Naive B cell (primary cell): ENCODE results near the gene ETS1. TPM values are rescaled to one million over a fixed set of nuclear protein-coding genes. Genes with fewer than 3 reads are reported as not detected.

Source experiments
- ATAC-seq, 2 donors: fragments of 150-1000 bp; cut with Tn5 transposase; 2 replicates each; pipeline ENCODE4 v1.10.0; 2021; ENCODE audit warnings: low read depth in 2 of 2, mild to moderate bottlenecking in 2 of 2, moderate library complexity in 2 of 2
- DNase-seq: peaks from one replicate; pipeline ENCODE4 v3.0.0; 2022
- H3K27ac Mint-ChIP-seq, 6 donors: one replicate each; pipeline ENCODE4 v1.8.0; 2020 to 2022; ENCODE audit warnings: mild to moderate bottlenecking in 6 of 6, mixed read lengths in 6 of 6, moderate library complexity in 5 of 6, inconsistent platforms in 2 of 6
- H3K27me3 Mint-ChIP-seq, 3 donors: one replicate each; pipeline ENCODE4 v1.8.0; 2021 to 2022; ENCODE audit warnings: mixed read lengths in 3 of 3, mild to moderate bottlenecking in 1 of 3
- H3K36me3 Mint-ChIP-seq, 2 donors: one replicate each; pipeline ENCODE4 v1.8.0; 2020 to 2022; ENCODE audit warnings: mixed read lengths in 2 of 2, inconsistent platforms in 1 of 2, mild to moderate bottlenecking in 1 of 2
- H3K4me1 Mint-ChIP-seq, 3 donors: one replicate each; pipeline ENCODE4 v1.8.0; 2020 to 2022; ENCODE audit warnings: mixed read lengths in 3 of 3, inconsistent platforms in 1 of 3, mild to moderate bottlenecking in 1 of 3, moderate library complexity in 1 of 3
- H3K4me3 Mint-ChIP-seq, 8 donors: one replicate each; pipeline ENCODE4 v1.8.0; 2020 to 2022; ENCODE audit warnings: mild to moderate bottlenecking in 8 of 8, mixed read lengths in 8 of 8, moderate library complexity in 8 of 8, inconsistent platforms in 2 of 8
- H3K9me3 Mint-ChIP-seq, 7 donors: one replicate each; pipeline ENCODE4 v1.8.0; 2020 to 2022; ENCODE audit warnings: mixed read lengths in 7 of 7, mild to moderate bottlenecking in 5 of 7, inconsistent platforms in 2 of 7, moderate library complexity in 1 of 7
- polyA plus RNA-seq, 6 donors: library from polyadenylated mRNA; unstranded; fragments of 300-500 nt; fragmentation: Illumina TruSeq; gene quantifications; one replicate each; pipeline ENCODE4 v1.2.3, GENCODE V29; 2021; ENCODE audit warnings: low read depth in 6 of 6

Gene ETS1
- polyA plus RNA-seq, 6 donors from 2014 or later = 205 to 278 (median 247) TPM

GRCh38 chr11:128551058-128551457 is 36.3 kb downstream of the ETS1 start:
- ATAC-seq = no peak
- peak overlapping the region; percentile 95 to 99 (median 98) for H3K27ac Mint-ChIP-seq
- H3K4me1 Mint-ChIP-seq = peaks cover 63 to 86% (median 77%) of the 10 kb centered on the region in 3 donors
- DNase-seq = no peak
- no peaks in the 10 kb centered on the region for H3K27me3 Mint-ChIP-seq
- H3K4me3 Mint-ChIP-seq = peak overlapping the region; percentile 43 to 94 (median 86)
- H3K36me3 Mint-ChIP-seq = no peaks in the 10 kb centered on the region
- no peaks in the 10 kb centered on the region for H3K9me3 Mint-ChIP-seq

- Mint-ChIP-seq H3K36me3 (no peaks in the 10 kb centered on the region), H3K4me3 (peak overlapping the region; percentile 42 to 93 (median 88)), H3K4me1 (peaks cover 63 to 86% (median 77%) of the 10 kb centered on the region in 3 donors), H3K9me3 (no peaks in the 10 kb centered on the region), H3K27ac (peak overlapping the region; percentile 95 to 99 (median 98)), H3K27me3 (no peaks in the 10 kb centered on the region)
- DNase-seq (no peak), ATAC-seq (no peak)
Measured at GRCh38 chr11:128550261-128550821, 37.0 kb downstream of the ETS1 start.

- Mint-ChIP-seq H3K27ac (peak overlapping the region; percentile 87 to 99 (median 96)), H3K36me3 (no peaks in the 10 kb centered on the region), H3K9me3 (no peaks in the 10 kb centered on the region), H3K27me3 (no peaks in the 10 kb centered on the region), H3K4me1 (peaks cover 63 to 85% (median 79%) of the 10 kb centered on the region in 3 donors), H3K4me3 (peak overlapping the region; percentile 43 to 93 (median 90))
- ATAC-seq (no peak), DNase-seq (no peak)
Measured at GRCh38 chr11:128549256-128549944, 38.0 kb downstream of the ETS1 start.

GRCh38 chr11:128548649-128549255 is 38.6 kb downstream of the ETS1 start:
- Mint-ChIP-seq H3K4me3 (peak overlapping the region; percentile 43 to 93 (median 90)), H3K9me3 (no peaks in the 10 kb centered on the region), H3K27ac (peak overlapping the region; percentile 70 to 99 (median 96)), H3K4me1 (peaks cover 60 to 81% (median 75%) of the 10 kb centered on the region in 3 donors), H3K36me3 (no peaks in the 10 kb centered on the region), H3K27me3 (no peaks in the 10 kb centered on the region)
- peak in 1 of 2 donors; percentile 10 for ATAC-seq
- DNase-seq = peak; percentile 61

GRCh38 chr11:128547946-128548648 is 39.3 kb downstream of the ETS1 start:
- ATAC-seq (no peak), DNase-seq (no peak)
- Mint-ChIP-seq H3K36me3 (no peaks in the 10 kb centered on the region), H3K9me3 (no peaks in the 10 kb centered on the region), H3K27ac (peak overlapping the region; percentile 70 to 99 (median 96)), H3K4me3 (peak overlapping the region; percentile 43 to 93 (median 90)), H3K4me1 (peaks cover 58 to 80% (median 73%) of the 10 kb centered on the region in 3 donors), H3K27me3 (no peaks in the 10 kb centered on the region)

- H3K4me1 Mint-ChIP-seq = peaks cover 58 to 74% (median 70%) of the 10 kb centered on the region in 3 donors
- peak overlapping the region in 4 of 8 donors; percentile 43 to 89 (median 76) for H3K4me3 Mint-ChIP-seq
- peak overlapping the region; percentile 64 to 95 (median 76) for H3K27ac Mint-ChIP-seq
Measured at GRCh38 chr11:128546916-128547315, 40.4 kb downstream of the ETS1 start.

GRCh38 chr11:128544471-128545051 is 42.8 kb downstream of the ETS1 start:
- peak overlapping the region in 5 of 6 donors; percentile 30 to 94 (median 60) for H3K27ac Mint-ChIP-seq
- ATAC-seq (peak; percentile 14 to 20), DNase-seq (no peak)
- H3K27me3 Mint-ChIP-seq = no peaks in the 10 kb centered on the region
- no peaks in the 10 kb centered on the region for H3K36me3 Mint-ChIP-seq
- H3K4me3 Mint-ChIP-seq = peak overlapping the region; percentile 9 to 64 (median 42)
- no peaks in the 10 kb centered on the region for H3K9me3 Mint-ChIP-seq
- H3K4me1 Mint-ChIP-seq = peaks cover 37 to 51% (median 49%) of the 10 kb centered on the region in 3 donors

More at GRCh38 chr11:128546916-128547315, 40.4 kb downstream of the ETS1 start:
- DNase-seq (no peak), ATAC-seq (no peak)
- Mint-ChIP-seq H3K36me3 (no peaks in the 10 kb centered on the region), H3K9me3 (no peaks in the 10 kb centered on the region), H3K27me3 (no peaks in the 10 kb centered on the region)

- peak overlapping the region in 1 of 6 donors; percentile 10 for H3K27ac Mint-ChIP-seq
- no peak overlapping the region for H3K4me3 Mint-ChIP-seq
- DNase-seq = no peak
- ATAC-seq = no peak
- no peaks in the 10 kb centered on the region for H3K9me3 Mint-ChIP-seq
- peaks cover 16 to 25% (median 21%) of the 10 kb centered on the region in 3 donors for H3K4me1 Mint-ChIP-seq
- H3K36me3 Mint-ChIP-seq = no peaks in the 10 kb centered on the region
- no peaks in the 10 kb centered on the region for H3K27me3 Mint-ChIP-seq
Measured at GRCh38 chr11:128540469-128540868, 46.9 kb downstream of the ETS1 start.

- H3K4me1 Mint-ChIP-seq = peaks cover 0 to 11% (median 6%) of the 10 kb centered on the region in 3 donors
- DNase-seq = no peak
Measured at GRCh38 chr11:128536506-128536905, 50.9 kb downstream of the ETS1 start.

GRCh38 chr11:128535468-128536457 is 51.6 kb downstream of the ETS1 start:
- H3K27ac Mint-ChIP-seq = no peak overlapping the region
- no peak for ATAC-seq
- no peaks in the 10 kb centered on the region for H3K36me3 Mint-ChIP-seq
- no peaks in the 10 kb centered on the region for H3K27me3 Mint-ChIP-seq
- H3K9me3 Mint-ChIP-seq = no peaks in the 10 kb centered on the region
- H3K4me1 Mint-ChIP-seq = peaks cover 0 to 11% (median 6%) of the 10 kb centered on the region in 3 donors
- H3K4me3 Mint-ChIP-seq = no peak overlapping the region
- no peak for DNase-seq

More at GRCh38 chr11:128536506-128536905, 50.9 kb downstream of the ETS1 start:
- Mint-ChIP-seq H3K27me3 (no peaks in the 10 kb centered on the region), H3K4me3 (no peak overlapping the region), H3K36me3 (no peaks in the 10 kb centered on the region), H3K27ac (no peak overlapping the region), H3K9me3 (no peaks in the 10 kb centered on the region)
- no peak for ATAC-seq

GRCh38 chr11:128533472-128533871 is 53.9 kb downstream of the ETS1 start:
- H3K9me3 Mint-ChIP-seq = no peaks in the 10 kb centered on the region
- H3K36me3 Mint-ChIP-seq = no peaks in the 10 kb centered on the region
- DNase-seq (no peak), ATAC-seq (no peak)
- peaks cover 3 to 13% (median 12%) of the 10 kb centered on the region in 3 donors for H3K4me1 Mint-ChIP-seq
- no peak overlapping the region for H3K4me3 Mint-ChIP-seq
- no peak overlapping the region for H3K27ac Mint-ChIP-seq
- no peaks in the 10 kb centered on the region for H3K27me3 Mint-ChIP-seq

- Mint-ChIP-seq H3K4me1 (peaks cover 10 to 22% (median 20%) of the 10 kb centered on the region in 3 donors), H3K4me3 (no peak overlapping the region), H3K27ac (no peak overlapping the region), H3K9me3 (no peaks in the 10 kb centered on the region), H3K27me3 (no peaks in the 10 kb centered on the region), H3K36me3 (no peaks in the 10 kb centered on the region)
- ATAC-seq (no peak), DNase-seq (no peak)
Measured at GRCh38 chr11:128532572-128533091, 54.7 kb downstream of the ETS1 start.
